Fibroblast of villous mesenchyme (primary cell): ENCODE results near the gene DSG1. TPM values are rescaled to one million over a fixed set of nuclear protein-coding genes. Genes with fewer than 3 reads are reported as not detected.

ENCODE experiments used
- DNase-seq: peaks from one replicate; pipeline ENCODE4 v3.0.0-alpha.2; 2010; ENCODE audit warnings: low read depth
- H3K4me3 ChIP-seq: 2 replicates; pipeline ENCODE4 v1.5.1; 2011; ENCODE audit warnings: low read depth, mild to moderate bottlenecking, low read length
- CTCF ChIP-seq: IDR thresholded peaks from 2 replicates; pipeline ENCODE4 v1.5.1; 2012; ENCODE audit warnings: low read depth, mild to moderate bottlenecking, low read length; ENCODE audit not compliant: insufficient read depth
- total RNA-seq: library from RNA; depleted of rRNA; stranded (reverse); fragments of >200 nt; gene quantifications from 2 replicates; pipeline ENCODE4 v1.2.3, GENCODE V29; 2012

Gene DSG1
- total RNA-seq, 1 donor, result not detected

- no peak for DNase-seq
- no peak overlapping the region for H3K4me3 ChIP-seq
- no peak for TF ChIP-seq CTCF
Observed at GRCh38 chr18:31393286-31393685, 75.3 kb downstream of the DSG1 start.

GRCh38 chr18:31396796-31397612 lies 79.0 kb downstream of the DSG1 start:
- DNase-seq, result no peak
- no peak overlapping the region for H3K4me3 ChIP-seq
- TF ChIP-seq CTCF, result no peak

GRCh38 chr18:31398191-31398590 lies 80.2 kb downstream of the DSG1 start:
- DNase-seq, result peak; percentile 5
- no peak for TF ChIP-seq CTCF
- H3K4me3 ChIP-seq, result no peak overlapping the region

- no peak overlapping the region for H3K4me3 ChIP-seq
- TF ChIP-seq CTCF, result no peak
- DNase-seq, result no peak
Observed at GRCh38 chr18:31399306-31400032, 81.5 kb downstream of the DSG1 start.

- DNase-seq, result no peak
- no peak overlapping the region for H3K4me3 ChIP-seq
- no peak for TF ChIP-seq CTCF
Observed at GRCh38 chr18:31401156-31402025, 83.4 kb downstream of the DSG1 start.

- no peak overlapping the region for H3K4me3 ChIP-seq
- no peak for DNase-seq
- no peak for TF ChIP-seq CTCF
Observed at GRCh38 chr18:31402026-31402373, 84.0 kb downstream of the DSG1 start.
